K562 treated with DMSO at 1 percent for 12 hours (cell line): ENCODE measurements around the gene CLN6. TPM values are rescaled to one million over a fixed set of nuclear protein-coding genes. Genes with fewer than 3 reads are reported as not detected.

ENCODE experiments used
- total RNA-seq: library from RNA; unstranded; fragments of 300-600 nt; gene quantifications from 2 replicates; pipeline ENCODE4 v1.2.3, GENCODE V29; 2022; ENCODE audit not compliant: insufficient read depth

The CLN6 gene
- 13.7 and 32.5 TPM in 2 replicates for total RNA-seq

GRCh38 chr15:68229386-68230156 lies at the start of gene CLN6:
CLN6 (minus strand) TSS chr15:68229728; CDS start chr15:68229584, 144 bp downstream.

GRCh38 chr15:68277603-68278344 lies 48.2 kb upstream of the CLN6 start, which contains the start of gene FEM1B:
FEM1B (plus strand) TSS chr15:68277745; CDS start chr15:68278418, 673 bp downstream.

GRCh38 chr15:68204776-68205557 lies 24.6 kb downstream of the CLN6 start, which contains the start of gene CALML4:
CALML4 (minus strand) TSS chr15:68205332; CDS start chr15:68205247, 85 bp downstream.

Other genes with a start within 250 kb of the CLN6 start
- gene PIAS1, start 175.4 kb downstream of the CLN6 start, total RNA-seq: 9.7 and 29.6 TPM in 2 replicates
- 5.9 and 6.6 TPM in 2 replicates for gene CALML4, start 24.4 kb downstream of the CLN6 start, total RNA-seq
- gene FEM1B, start 48.0 kb upstream of the CLN6 start, total RNA-seq: 4.2 and 18.5 TPM in 2 replicates
- gene ITGA11, start 202.4 kb upstream of the CLN6 start, total RNA-seq: not detected in 2 replicates